Measurements from ENCODE around the gene CRTC2.

GRCh38 chr1:153978274-153978909, 20.0 kb upstream of the CRTC2 start:
- no peak for TF ChIP-seq CTCF (IDR thresholded peaks at IDR 0.05; ENCODE audit: low read length)
- TF ChIP-seq EZH2 (IDR thresholded peaks at IDR 0.05; ENCODE audit: borderline replicate concordance, low read length), result no peak
